Transverse colon (tissue), 4 donors: ENCODE measurements around the gene SUGCT. TPM values are rescaled to one million over a fixed set of nuclear protein-coding genes. Genes with fewer than 3 reads are reported as not detected.

ENCODE experiments used
- DNase-seq: peaks from one replicate; pipeline ENCODE4 v3.0.0-alpha.2; 2019
- H3K27ac ChIP-seq, 4 donors: fragments of 200-600 bp; sonication (generic); 2 replicates each; pipeline ENCODE4 v1.5.1; 2016 to 2018; ENCODE audit warnings: inconsistent platforms in 4 of 4
- H3K27me3 ChIP-seq: fragments of 200-600 bp; sonication (generic); 2 replicates; pipeline ENCODE4 v1.5.1; 2017; ENCODE audit warnings: inconsistent platforms
- H3K36me3 ChIP-seq, 4 donors: fragments of 200-600 bp; sonication (generic); 2 replicates each; pipeline ENCODE4 v1.5.1; 2017 to 2019; ENCODE audit warnings: inconsistent platforms in 4 of 4
- H3K4me1 ChIP-seq, 4 donors: fragments of 200-600 bp; sonication (generic); 2 replicates each; pipeline ENCODE4 v1.5.1; 2017 to 2020; ENCODE audit warnings: inconsistent platforms in 4 of 4
- H3K4me3 ChIP-seq, 4 donors: fragments of 200-600 bp; sonication (generic); 1 replicate in 1 of 4; 2 replicates in 3 of 4; pipeline versions ENCODE4 v1.5.1 to v1.6.1; 2017 to 2019; ENCODE audit warnings: inconsistent platforms in 4 of 4
- H3K9me3 ChIP-seq, 2 donors: fragments of 200-600 bp; sonication (generic); 2 replicates each; pipeline ENCODE4 v1.5.1; 2017 to 2019; ENCODE audit warnings: inconsistent platforms in 2 of 2
- EP300 ChIP-seq: sonication (generic); formaldehyde crosslinking; IDR thresholded peaks from one replicate; pipeline ENCODE4 v1.6.1; 2017; ENCODE audit warnings: antibody characterized with exemption, low read depth
- POLR2A ChIP-seq: fragments of 450-650 bp; IDR thresholded peaks from one replicate; pipeline ENCODE4 v1.6.1; 2016; ENCODE audit warnings: antibody characterized with exemption, mild to moderate bottlenecking, moderate library complexity
- POLR2AphosphoS5 ChIP-seq, 3 donors: sonication (generic); formaldehyde crosslinking; IDR thresholded peaks; one replicate each; pipeline ENCODE4 v1.6.1; 2016; ENCODE audit warnings: antibody characterized with exemption in 3 of 3
- WGBS, 2 donors: methylation state at CpG; one replicate each; pipeline ENCODE4 v1.1.5; 2018; ENCODE audit warnings: low coverage in 1 of 2; 5-methylcytosine and 5-hydroxymethylcytosine counted together
- in situ Hi-C, 4 donors: fragments of 200-750 bp; cut with MboI; loops; one replicate each; pipeline versions ENCODE4 v1.15.0 to v1.15.1; 2017; ENCODE audit warnings: low sequenced_read_pairs in 3 of 4, low pct_ligation_motif_present in 1 of 4, low pct_unique_long_range_greater_than_20kb in 1 of 4
- intact Hi-C: fragments of 100-400 bp; cut with DNase I; formaldehyde crosslinking; loops from one replicate; pipeline ENCODE4 v1.15.1; 2023; ENCODE audit warnings: low total_unique reads
- total RNA-seq, 4 donors: library from RNA; depleted of rRNA; stranded (reverse); fragments of >200 nt; gene quantifications; one replicate each; pipeline ENCODE4 v1.1.0, GENCODE V29; 2016
- TF ChIP-seq, protein P1 (sequence below), 5 experiments: fragments of 200-600 bp in 3 of 5; fragments of 450-650 bp in 2 of 5; sonication (generic) in 3 of 5; IDR thresholded peaks; 1 replicate in 2 of 5; 2 replicates in 3 of 5; pipeline ENCODE4 v1.5.1; 2016 to 2017; ENCODE audit warnings: antibody characterized with exemption in 5 of 5, inconsistent platforms in 3 of 5, mild to moderate bottlenecking in 2 of 5, moderate library complexity in 1 of 5

SUGCT gene
- total RNA-seq, 4 donors from 2014 or later = 2.6 to 44.5 (median 15.9) TPM

GRCh38 chr7:40516376-40516775 lies 381.6 kb downstream of the SUGCT start:
- Histone ChIP-seq H3K9me3 (no peaks in the 10 kb centered on the region), H3K27me3 (no peaks in the 10 kb centered on the region), H3K36me3 (no peaks in the 10 kb centered on the region), H3K4me1 (no peaks in the 10 kb centered on the region), H3K27ac (no peak overlapping the region), H3K4me3 (no peak overlapping the region)
- intact Hi-C loops = no loop called here
- in situ Hi-C loops = no loop called here
- TF ChIP-seq POLR2A (no peak), POLR2AphosphoS5 (IDR thresholded peaks at IDR 0.05) (no peak), EP300 (no peak)
- TF ChIP-seq, protein P1, sequence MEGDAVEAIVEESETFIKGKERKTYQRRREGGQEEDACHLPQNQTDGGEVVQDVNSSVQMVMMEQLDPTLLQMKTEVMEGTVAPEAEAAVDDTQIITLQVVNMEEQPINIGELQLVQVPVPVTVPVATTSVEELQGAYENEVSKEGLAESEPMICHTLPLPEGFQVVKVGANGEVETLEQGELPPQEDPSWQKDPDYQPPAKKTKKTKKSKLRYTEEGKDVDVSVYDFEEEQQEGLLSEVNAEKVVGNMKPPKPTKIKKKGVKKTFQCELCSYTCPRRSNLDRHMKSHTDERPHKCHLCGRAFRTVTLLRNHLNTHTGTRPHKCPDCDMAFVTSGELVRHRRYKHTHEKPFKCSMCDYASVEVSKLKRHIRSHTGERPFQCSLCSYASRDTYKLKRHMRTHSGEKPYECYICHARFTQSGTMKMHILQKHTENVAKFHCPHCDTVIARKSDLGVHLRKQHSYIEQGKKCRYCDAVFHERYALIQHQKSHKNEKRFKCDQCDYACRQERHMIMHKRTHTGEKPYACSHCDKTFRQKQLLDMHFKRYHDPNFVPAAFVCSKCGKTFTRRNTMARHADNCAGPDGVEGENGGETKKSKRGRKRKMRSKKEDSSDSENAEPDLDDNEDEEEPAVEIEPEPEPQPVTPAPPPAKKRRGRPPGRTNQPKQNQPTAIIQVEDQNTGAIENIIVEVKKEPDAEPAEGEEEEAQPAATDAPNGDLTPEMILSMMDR (IDR thresholded peaks at IDR 0.05) = no peak
- no peak for DNase-seq
- WGBS, 2 donors = 69 to 82% methylated on average over 1 of the region's 1 CpG

DNA sequence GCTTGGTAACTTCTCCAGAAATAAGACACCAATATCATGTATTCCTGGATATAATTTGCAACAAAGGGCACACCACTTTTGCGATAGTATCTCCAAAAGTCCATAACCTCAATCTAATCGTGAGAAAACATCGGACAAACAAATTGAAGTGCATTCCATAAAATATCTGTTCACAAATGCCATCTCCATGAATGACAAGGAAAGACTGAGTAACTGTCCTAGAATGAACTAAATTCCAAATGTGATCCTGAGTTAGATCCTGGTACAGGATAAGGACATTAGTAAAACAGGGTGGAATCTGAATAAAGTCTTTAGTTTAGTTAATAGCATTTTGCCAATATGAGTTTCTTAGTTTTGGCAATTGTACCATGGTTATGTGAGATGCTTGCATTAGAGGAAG lies 384.2 kb downstream of the SUGCT start:
- no peaks in the 10 kb centered on the region for H3K27me3 ChIP-seq
- intact Hi-C loops (no loop called here), in situ Hi-C loops (no loop called here)
- TF ChIP-seq EP300 = no peak
- TF ChIP-seq, protein P1 (IDR thresholded peaks at IDR 0.05) = no peak
- TF ChIP-seq POLR2AphosphoS5 (IDR thresholded peaks at IDR 0.05) = no peak
- no peak for TF ChIP-seq POLR2A
- H3K4me3 ChIP-seq = no peak overlapping the region
- WGBS, 2 donors = 95 to 96% methylated on average over 3 of the region's 3 CpGs
- no peak overlapping the region for H3K27ac ChIP-seq
- no peaks in the 10 kb centered on the region for H3K9me3 ChIP-seq
- DNase-seq = no peak
- no peaks in the 10 kb centered on the region for H3K36me3 ChIP-seq
- no peaks in the 10 kb centered on the region for H3K4me1 ChIP-seq

DNA sequence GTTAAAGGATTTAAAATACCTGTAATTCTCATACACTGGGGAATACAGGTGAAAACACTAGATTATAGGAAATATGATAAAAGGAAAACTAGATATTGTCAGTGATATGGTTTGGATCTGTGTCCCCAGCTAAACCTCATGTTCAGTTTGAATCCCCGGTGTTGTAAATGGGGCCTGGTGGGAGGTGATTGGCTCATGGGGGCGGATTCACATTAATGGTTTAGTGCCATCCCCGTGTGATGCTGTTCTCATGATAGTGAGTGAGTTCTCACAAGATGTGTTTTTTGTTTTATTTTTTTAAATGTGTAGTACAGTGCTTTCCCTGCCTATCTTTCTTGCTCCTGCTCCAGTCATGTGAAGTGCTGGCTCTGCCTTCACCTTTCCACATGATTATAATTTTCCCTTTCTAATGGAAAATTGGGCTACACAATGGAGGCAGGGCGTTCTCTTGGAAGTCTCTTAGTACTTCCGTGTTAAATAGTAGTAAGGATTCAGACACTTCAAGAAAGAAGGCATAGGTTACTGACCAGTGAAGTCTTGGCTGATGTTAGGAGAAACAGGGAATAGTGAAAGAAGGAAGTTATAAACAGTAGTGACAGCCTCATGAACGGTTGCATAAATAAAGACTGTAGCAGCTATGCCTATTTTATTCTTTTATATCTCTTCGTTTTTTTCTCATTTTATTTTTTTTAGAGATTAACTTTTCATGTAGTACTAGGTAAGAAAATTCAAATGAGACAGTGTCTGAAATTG lies 386.4 kb downstream of the SUGCT start:
- Histone ChIP-seq H3K4me1 (no peaks in the 10 kb centered on the region), H3K27me3 (no peaks in the 10 kb centered on the region), H3K27ac (no peak overlapping the region), H3K9me3 (no peaks in the 10 kb centered on the region), H3K4me3 (no peak overlapping the region), H3K36me3 (no peaks in the 10 kb centered on the region)
- intact Hi-C loops (no loop called here), in situ Hi-C loops (no loop called here)
- 45 to 51% methylated on average over 5 to 7 of the region's 7 CpGs for WGBS, 2 donors
- no peak for DNase-seq
- TF ChIP-seq POLR2A (no peak), EP300 (no peak), POLR2AphosphoS5 (IDR thresholded peaks at IDR 0.05) (no peak)
- TF ChIP-seq, protein P1 (IDR thresholded peaks at IDR 0.05) = no peak

- 62 to 74% methylated on average over 3 of the region's 3 CpGs for WGBS, 2 donors
- H3K27me3 ChIP-seq = no peaks in the 10 kb centered on the region
- H3K4me3 ChIP-seq = no peak overlapping the region
- H3K27ac ChIP-seq = no peak overlapping the region
- in situ Hi-C loops (no loop called here), intact Hi-C loops (no loop called here)
- H3K9me3 ChIP-seq = no peaks in the 10 kb centered on the region
- TF ChIP-seq POLR2A (no peak), POLR2AphosphoS5 (IDR thresholded peaks at IDR 0.05) (no peak), EP300 (no peak)
- TF ChIP-seq, protein P1 (IDR thresholded peaks at IDR 0.05) = no peak
- DNase-seq = no peak
- H3K4me1 ChIP-seq = peaks cover 0 to 3% (median 0%) of the 10 kb centered on the region in 4 donors
- H3K36me3 ChIP-seq = no peaks in the 10 kb centered on the region
Observed at GRCh38 chr7:40525764-40526163, 391.0 kb downstream of the SUGCT start.
